Measurements from ENCODE around the gene RBM22.
"Not testable (repeated sequence)": the region's sequence is repeated elsewhere in the genome, so short reads cannot be mapped to it uniquely, and the experiment has no call there.

RBM22 gene

DNA sequence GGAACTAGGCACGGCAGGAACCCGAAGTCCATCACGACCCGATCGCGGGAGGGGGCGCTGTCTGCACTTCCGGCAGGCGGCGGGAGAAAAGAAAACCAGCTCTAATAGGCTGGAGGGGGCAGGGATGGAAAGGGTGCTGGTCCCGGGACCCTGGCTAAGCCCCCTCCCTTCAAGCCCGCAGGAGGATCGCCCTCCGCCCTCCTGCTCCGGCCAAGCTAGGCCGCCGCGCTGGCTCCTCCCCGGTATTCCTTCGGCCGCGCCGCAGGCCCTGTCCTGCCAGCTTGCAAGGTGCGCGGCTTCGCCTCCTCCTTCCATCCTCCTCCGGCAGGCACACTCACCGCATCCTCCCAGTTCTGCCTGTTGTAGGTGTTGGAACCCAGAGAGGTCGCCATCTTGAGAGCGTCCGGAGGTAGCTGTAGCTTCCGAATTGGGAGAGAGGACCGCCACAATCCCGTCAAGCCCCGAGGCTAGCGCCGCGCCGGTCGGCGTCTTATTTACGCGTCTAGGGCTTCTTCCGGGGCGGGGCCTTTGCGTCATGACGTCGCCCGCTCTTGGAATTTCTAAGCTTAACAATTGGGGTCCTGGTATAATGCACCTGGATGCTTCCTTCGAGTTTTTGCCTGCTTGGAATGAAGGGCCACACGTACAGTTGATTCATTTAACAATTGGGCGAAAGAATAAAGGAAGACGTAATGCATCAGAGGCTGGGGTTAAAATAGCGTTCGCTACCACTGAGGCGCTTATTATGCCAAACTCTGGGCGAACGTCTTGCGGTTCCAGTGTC is at the start of gene RBM22:
Gene RBM22 (minus strand): TSS at position 469 of the 784 bp plus-strand sequence. CDS start 77 bp downstream, at position 392.
- DNase-seq = peak; percentile 91

DNA sequence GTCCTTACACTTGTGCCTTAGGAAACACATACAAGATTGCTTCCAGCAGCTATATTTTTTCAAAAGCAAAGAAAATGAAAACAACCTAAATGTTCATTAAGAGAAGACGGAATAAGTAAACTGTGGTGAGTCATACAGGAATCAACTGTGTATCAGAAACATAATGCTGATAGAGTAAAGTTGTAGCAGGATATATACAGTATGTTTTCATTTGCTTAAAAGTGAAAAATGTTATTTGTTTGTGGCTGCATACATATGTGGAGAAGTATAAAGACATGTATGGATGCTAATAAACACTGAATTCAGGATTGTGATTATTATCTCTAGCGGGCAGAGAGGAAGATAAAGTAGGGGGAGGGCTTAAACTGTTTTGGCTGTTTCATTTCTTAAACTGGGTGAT is 49.6 kb upstream of the RBM22 start:
- DNase-seq = no peak

GRCh38 chr5:150743142-150743488 is 42.3 kb upstream of the RBM22 start:
- not testable (repeated sequence) for DNase-seq

DNA sequence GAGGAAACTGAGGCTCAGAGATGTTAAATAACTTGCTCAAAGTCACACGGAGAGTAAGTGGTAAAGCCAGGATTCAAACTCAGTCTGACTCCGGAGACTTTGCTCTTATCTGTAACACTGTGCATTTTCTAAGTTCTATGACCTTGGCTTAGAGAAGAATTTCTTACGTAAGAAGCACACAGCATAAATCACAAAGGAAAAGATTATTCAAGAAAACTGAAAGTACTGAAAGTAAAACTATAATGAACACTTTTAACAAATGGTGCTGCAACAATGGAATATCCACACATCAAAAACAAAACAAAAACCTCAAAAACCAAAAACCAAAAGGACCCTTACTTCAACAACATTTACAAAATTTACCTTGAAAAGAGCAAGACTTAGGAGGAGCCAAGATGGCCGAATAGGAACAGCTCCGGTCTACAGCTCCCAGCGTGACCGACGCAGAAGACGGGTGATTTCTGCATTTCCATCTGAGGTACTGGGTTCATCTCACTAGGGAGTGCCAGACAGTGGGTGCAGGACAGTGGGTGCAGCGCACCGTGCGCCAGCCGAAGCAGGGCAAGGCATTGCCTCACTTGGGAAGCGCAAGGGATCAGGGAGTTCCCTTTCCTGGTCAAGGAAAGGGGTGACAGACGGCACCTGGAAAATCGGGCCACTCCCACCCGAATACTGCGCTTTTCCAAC is 41.7 kb upstream of the RBM22 start:
- not testable (repeated sequence) for DNase-seq

DNA sequence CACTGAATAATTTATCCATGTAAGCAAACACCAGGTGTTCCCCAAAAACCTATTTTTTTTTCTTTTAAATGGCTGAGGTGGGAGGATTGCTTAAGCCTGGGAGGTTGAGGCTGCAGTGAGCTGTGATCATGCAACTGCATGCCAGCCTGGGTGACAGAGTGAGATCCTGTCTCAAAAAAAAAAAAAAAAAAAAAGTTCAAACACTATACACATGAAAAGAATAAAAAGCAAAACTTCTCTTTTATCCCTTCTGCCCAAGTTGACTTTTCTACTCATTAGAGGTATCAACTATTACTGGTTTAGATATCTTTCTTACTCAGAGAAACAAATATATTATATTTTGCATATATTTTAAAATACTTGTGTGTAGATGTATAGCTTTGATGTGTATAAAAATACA is 40.1 kb upstream of the RBM22 start:
- DNase-seq = no peak

DNA sequence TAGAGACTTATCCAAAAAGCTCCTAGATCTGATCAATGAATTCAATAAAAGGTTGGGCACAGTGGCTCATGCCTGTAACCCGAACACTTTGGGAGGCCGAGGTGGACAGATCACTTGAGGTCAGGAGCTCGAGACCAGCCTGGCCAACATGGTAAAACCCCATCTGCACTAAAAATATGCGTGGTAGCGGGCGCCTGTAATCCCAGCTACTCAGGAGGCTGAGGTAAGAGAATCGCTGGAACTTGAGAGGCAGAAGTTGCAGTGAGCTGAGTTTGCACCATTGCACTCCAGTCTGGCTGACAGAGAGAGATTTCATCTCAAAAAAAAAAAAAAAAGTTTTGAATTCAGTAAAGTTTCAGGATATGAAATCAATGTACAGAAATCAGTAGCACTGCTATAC is 38.0 kb upstream of the RBM22 start:
- DNase-seq = no peak

GRCh38 chr5:150734579-150735384 is 33.9 kb upstream of the RBM22 start:
- peak; percentile 44 for DNase-seq

GRCh38 chr5:150731669-150732242 is 30.9 kb upstream of the RBM22 start:
- DNase-seq = no peak

DNA sequence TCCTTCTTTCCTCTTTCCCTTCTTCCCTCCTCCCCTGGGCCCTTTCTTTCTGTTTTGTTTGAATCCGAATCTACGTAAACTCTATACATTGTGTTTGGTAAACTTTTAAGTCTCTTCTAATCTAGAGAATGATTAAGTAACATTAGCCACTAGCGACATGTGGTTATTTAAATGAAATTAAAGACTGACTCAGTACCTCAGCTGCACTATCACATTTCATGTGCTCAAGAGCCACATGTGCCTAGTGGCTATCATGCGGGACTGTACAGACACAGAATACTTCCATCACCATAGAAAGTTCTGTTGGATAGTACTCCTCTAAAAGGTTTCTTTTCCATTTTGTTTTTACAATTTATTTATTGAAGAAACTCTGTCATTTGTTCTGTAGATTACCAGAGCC is 29.0 kb upstream of the RBM22 start:
- DNase-seq = no peak

DNA sequence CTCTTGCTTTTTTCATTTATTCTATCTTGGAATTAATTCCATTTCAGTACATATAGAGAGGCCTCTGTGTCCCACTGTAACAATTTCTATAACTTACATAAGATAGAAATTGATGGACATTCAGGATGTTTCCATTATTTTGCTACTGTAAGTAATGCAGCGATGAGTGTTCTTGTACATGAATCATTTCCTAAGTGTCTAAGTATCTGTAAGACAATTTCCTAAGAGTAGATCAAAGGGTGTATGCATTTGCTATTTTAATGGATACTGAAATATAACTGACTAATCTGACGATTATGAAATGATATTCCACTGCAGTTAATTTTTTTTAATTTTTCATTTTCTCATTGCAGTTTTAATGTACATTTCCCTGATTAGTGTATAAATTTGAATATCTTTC is 23.0 kb upstream of the RBM22 start:
- no peak for DNase-seq

GRCh38 chr5:150710165-150710564 is 9.3 kb upstream of the RBM22 start:
- no peak for DNase-seq

GRCh38 chr5:150706776-150707390 is 6.0 kb upstream of the RBM22 start:
- DNase-seq = no peak

DNA sequence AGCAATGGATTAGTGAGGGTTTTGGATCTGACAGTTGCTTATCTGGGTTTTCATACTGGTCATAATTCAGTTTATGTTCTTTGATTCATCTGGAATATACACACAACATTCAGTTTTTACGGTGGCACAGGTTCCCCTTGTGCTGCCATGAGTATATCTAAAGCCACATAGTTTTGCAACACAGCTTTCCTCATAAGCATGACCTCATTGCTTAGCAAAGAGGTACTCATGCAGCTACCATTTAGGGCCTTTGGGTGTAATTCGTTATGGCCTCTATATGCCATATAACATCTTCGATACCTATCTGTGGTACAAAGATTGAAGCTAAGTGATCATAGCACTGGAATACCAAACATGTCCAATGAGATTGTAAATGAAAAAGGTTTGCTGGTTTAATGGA is 2.9 kb upstream of the RBM22 start:
- no peak for DNase-seq

DNA sequence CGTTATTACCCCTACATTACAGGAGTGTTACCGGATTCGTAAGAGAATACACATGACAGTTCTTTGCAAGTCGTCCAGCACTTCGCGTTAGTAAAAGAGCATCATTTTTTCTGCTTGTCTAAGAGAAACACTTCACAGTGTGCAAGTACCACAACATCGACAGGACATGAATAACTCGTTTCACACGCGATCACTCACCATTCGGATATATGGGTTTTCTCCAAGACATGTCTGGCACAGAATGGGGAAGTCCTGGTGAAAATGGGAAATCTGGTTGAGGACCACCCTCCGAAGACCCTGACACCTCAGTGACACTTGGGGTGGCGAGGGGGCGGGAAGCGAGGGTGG is 642 bp downstream of the RBM22 start:
- DNase-seq = no peak

- no peak for DNase-seq
Observed at GRCh38 chr5:150694612-150695011, 6.2 kb downstream of the RBM22 start.

DNA sequence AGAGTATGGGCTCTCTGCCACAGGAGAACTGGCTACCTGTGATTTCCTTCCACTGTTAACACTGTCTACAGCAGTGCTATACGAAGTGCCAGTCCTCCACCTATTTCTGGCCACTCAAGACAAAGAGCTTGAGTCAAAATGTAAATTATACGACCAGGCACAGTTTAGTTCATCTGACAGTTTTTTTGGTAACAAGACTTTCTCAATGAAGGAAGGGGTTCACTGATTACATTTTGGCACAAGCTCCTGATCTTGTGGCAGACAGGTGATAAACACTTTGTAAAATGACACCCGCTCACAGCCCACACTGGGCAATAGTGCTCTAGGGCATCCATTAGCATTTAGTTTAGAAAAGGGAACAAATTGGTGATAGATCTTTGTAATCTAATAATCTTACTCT is 8.6 kb downstream of the RBM22 start:
- DNase-seq = no peak

- DNase-seq = no peak
Observed at GRCh38 chr5:150690760-150691159, 10.1 kb downstream of the RBM22 start.

- no peak for DNase-seq
Observed at GRCh38 chr5:150689120-150689519, 11.7 kb downstream of the RBM22 start.

DNA sequence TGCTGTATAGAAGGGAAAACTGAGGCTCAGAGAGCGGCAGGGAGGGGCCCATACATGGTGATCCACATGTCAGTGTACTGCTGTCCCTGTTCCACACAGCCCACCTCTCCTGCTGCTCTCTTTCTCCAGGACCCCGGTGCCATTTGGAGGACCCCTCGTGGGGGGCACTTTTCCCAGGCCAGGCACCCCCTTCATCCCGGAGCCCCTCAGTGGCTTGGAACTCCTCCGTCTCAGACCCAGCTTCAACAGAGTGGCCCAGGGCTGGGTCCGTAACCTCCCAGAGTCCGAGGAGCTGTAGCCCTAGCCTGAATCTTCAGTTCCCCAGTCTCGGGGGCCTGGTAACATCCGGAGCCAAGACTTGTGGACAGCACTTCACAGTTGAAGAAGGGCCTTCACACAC is 24.3 kb downstream of the RBM22 start:
- DNase-seq = no peak

DNA sequence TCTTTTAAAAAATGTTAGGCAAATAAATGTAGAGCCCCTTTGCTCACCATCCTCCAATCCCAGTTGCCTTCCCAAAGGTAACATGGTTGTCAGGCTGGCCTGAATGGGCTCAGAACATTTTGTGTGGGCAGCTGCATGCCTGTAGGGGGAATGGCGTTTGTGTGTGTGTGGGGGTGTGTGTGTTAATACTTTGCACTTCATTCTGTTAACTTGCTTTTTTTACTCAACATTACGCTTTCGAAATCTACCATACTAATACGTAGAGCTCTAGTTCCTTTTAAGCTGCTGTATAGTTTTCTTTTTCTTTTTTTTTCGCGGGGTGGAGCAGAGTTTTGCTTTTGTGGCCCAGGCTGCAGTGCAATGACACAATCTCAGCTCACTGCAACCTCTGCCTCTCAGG is 25.8 kb downstream of the RBM22 start:
- no peak for DNase-seq

DNA sequence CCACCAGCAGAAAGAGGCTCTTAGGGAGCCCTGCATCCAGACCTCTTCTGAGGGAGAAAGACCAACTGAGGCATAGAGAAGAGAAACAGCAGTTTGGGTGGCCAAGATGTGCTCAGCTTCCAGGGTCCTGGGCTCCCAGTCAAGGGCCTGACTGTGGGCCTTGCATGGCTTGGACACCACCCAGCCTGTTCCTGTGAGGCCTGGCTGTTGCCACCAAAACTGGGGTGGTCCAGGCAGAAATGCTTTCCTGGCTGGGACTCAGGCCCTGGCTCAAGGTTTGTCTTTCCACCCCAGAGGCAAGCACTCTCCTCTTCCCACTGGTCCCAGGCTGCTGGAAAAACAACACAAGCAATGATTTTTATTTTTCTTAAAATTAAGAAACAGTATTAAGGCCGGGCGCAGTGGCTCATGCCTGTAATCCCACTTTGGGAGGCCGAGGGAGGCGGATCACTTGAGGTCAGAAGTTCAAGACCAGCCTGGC is 26.5 kb downstream of the RBM22 start:
- no peak for DNase-seq

GRCh38 chr5:150672884-150673275 is 28.0 kb downstream of the RBM22 start:
- no peak for DNase-seq

All from CD4-positive, alpha-beta T cell treated with Interleukin-15 for 1 hour (primary cell).